ENCODE results near the gene PXT1. TPM values are rescaled to one million over a fixed set of nuclear protein-coding genes. Genes with fewer than 3 reads are reported as not detected.
"Not testable (repeated sequence)": the region's sequence is repeated elsewhere in the genome, so short reads cannot be mapped to it uniquely, and the experiment has no call there.

Gene PXT1
- total RNA-seq, 1 donor from 2014 or later: not detected

DNA sequence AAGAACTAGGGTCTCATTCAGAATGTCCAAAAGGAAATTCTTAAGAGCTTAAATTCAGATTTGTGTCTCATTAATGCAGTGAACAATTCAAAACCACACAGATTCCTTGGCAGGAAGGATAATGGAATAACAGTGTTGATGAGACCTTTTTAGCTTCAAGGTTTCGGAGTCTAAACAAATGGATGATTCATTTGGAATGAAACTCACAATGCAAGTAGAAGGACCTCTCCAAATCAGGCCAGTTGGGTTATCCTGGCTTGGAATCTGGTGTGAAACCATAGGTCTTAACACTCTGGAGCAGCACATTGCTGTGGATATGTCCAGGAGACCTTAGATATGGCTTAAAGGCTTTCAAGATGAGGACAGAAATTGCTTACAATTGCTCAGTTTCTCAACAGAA lies 45.0 kb upstream of the PXT1 start:
- no peaks in the 10 kb centered on the region for H3K27me3 ChIP-seq (ENCODE audit: low read depth)
- TF ChIP-seq, protein P1, sequence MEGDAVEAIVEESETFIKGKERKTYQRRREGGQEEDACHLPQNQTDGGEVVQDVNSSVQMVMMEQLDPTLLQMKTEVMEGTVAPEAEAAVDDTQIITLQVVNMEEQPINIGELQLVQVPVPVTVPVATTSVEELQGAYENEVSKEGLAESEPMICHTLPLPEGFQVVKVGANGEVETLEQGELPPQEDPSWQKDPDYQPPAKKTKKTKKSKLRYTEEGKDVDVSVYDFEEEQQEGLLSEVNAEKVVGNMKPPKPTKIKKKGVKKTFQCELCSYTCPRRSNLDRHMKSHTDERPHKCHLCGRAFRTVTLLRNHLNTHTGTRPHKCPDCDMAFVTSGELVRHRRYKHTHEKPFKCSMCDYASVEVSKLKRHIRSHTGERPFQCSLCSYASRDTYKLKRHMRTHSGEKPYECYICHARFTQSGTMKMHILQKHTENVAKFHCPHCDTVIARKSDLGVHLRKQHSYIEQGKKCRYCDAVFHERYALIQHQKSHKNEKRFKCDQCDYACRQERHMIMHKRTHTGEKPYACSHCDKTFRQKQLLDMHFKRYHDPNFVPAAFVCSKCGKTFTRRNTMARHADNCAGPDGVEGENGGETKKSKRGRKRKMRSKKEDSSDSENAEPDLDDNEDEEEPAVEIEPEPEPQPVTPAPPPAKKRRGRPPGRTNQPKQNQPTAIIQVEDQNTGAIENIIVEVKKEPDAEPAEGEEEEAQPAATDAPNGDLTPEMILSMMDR (IDR thresholded peaks at IDR 0.05; ENCODE audit: borderline replicate concordance): no peak
- peaks cover 22% of the 10 kb centered on the region for H3K4me1 ChIP-seq
- H3K36me3 ChIP-seq: peaks cover 53% of the 10 kb centered on the region
- DNase-seq: no peak
- intact Hi-C loops (cut with micrococcal nuclease): no loop called here
- no peak overlapping the region for H3K4me3 ChIP-seq
- peak overlapping the region; percentile 9 for H3K27ac ChIP-seq (replicated peaks)
- no peaks in the 10 kb centered on the region for H3K9me3 ChIP-seq (replicated peaks)

DNA sequence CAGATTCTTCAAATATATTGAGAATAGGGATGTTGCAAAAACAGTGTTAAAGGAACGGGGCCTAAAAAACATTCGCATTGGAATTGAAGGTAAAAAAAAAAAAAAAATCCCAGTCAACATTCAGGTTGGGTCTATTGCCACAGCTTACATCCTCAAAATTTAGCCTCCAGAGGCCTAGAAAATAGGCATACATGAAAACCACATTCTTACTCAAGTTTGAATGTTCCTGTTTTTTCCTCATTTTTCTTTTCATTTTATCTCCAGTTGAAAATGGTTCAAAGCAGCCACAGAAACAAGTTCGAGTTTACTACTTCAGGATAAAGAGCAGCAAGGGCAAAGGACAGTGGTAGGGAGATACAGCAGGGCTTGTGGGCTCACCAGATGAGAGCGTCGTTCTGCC lies 42.1 kb upstream of the PXT1 start:
- Histone ChIP-seq H3K36me3 (peaks cover 73% of the 10 kb centered on the region), H3K27ac (replicated peaks) (no peak overlapping the region), H3K4me1 (peaks cover 21% of the 10 kb centered on the region), H3K4me3 (no peak overlapping the region), H3K9me3 (replicated peaks) (no peaks in the 10 kb centered on the region), H3K27me3 (ENCODE audit: low read depth) (no peaks in the 10 kb centered on the region)
- intact Hi-C loops (cut with micrococcal nuclease): no loop called here
- TF ChIP-seq, protein P1 (IDR thresholded peaks at IDR 0.05; ENCODE audit: borderline replicate concordance): no peak
- no peak for DNase-seq

DNA sequence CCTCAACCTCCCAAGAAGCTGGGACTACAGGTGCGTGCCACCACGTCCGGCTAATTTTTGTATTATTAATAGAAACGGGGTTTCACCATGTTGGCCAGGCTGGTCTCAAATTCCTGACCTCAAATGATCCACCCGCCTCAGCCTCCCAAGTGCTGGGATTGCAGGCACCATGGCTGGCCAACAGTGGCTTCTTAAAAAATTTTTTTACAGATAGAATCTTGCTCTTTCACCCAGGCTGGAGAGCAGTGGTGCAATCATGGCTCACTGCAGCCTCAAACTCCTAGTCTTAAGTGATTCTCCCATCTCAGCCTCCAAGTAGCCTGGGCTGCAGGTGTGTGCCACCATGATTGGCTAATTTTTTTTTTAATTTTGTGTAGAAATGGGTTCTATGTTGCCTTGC lies 40.7 kb upstream of the PXT1 start:
- intact Hi-C loops (cut with micrococcal nuclease); H3K4me3 ChIP-seq; H3K4me1 ChIP-seq; H3K27ac ChIP-seq (replicated peaks); H3K9me3 ChIP-seq (replicated peaks); H3K27me3 ChIP-seq (ENCODE audit: low read depth); DNase-seq: not testable (repeated sequence)
- H3K36me3 ChIP-seq: peaks cover 83% of the 10 kb centered on the region

DNA sequence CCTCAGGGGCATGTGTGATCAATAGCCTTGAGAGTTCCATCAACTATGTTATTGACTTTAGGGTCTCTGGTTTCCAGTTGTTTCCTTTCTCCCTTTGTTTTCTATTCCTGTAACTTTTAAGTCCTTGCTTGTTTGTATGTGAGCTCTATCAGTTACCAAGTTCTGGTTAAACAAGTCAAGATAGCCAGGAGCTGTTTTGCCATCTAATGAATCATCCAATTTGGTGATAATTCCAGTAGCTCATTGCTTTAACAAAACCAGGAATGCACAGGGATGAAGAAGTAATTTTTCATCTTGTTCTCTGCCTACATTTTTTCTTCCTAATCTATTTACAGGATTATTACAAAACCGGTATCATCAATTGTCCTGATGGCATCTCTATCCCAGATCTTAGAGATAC lies 36.6 kb upstream of the PXT1 start:
- peaks cover 66% of the 10 kb centered on the region for H3K36me3 ChIP-seq
- no peak overlapping the region for H3K4me3 ChIP-seq
- intact Hi-C loops (cut with micrococcal nuclease): no loop called here
- no peaks in the 10 kb centered on the region for H3K9me3 ChIP-seq (replicated peaks)
- H3K27me3 ChIP-seq (ENCODE audit: low read depth): no peaks in the 10 kb centered on the region
- H3K27ac ChIP-seq (replicated peaks): no peak overlapping the region
- DNase-seq: no peak
- no peaks in the 10 kb centered on the region for H3K4me1 ChIP-seq
- TF ChIP-seq, protein P1 (IDR thresholded peaks at IDR 0.05; ENCODE audit: borderline replicate concordance): no peak

DNA sequence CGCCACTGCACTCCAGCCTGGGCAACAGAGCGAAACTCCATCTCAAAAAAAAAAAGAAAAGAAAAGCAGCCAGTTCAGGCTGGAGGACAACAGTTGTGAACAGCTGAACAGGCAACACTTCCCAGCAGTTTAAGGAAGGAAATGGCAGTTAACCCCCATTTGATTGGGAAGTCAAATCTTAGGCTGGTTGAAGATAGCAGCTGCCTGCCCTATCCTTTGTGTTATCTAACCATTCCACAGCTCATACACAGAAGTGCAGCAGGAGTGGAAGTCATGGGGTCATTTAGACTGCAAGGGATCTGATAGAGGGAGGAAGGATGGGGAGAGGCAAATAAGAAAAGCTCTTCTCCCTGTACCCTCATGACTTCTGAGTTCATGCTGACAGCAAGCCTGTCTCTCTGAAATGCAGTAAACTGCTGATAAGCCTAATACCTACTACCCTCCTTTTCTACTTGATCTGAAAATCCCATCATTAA lies 35.4 kb upstream of the PXT1 start:
- TF ChIP-seq, protein P1 (IDR thresholded peaks at IDR 0.05; ENCODE audit: borderline replicate concordance): no peak
- H3K27me3 ChIP-seq (ENCODE audit: low read depth): no peaks in the 10 kb centered on the region
- H3K27ac ChIP-seq (replicated peaks): no peak overlapping the region
- no peak for DNase-seq
- peaks cover 64% of the 10 kb centered on the region for H3K36me3 ChIP-seq
- no peaks in the 10 kb centered on the region for H3K9me3 ChIP-seq (replicated peaks)
- H3K4me1 ChIP-seq: no peaks in the 10 kb centered on the region
- H3K4me3 ChIP-seq: no peak overlapping the region
- intact Hi-C loops (cut with micrococcal nuclease): no loop called here

DNA sequence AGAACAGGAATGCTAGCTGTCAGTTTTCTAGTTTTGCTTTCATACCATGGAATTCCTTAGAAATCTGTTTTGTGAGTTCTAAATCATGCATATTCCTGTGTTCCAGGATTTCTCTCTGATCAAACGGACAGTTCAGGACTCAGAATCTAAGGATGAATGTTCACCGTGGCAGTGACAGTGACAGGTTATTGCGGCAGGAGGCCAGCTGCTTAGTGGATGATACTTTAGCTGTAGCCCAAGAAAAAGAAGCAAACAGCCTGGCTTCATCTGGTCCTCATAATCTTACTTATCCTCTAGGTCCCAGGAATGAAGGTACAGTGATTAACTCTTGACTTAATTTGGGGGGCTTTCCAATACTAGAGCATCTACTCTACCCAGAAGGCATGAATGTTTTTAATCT lies 27.3 kb upstream of the PXT1 start:
- no peaks in the 10 kb centered on the region for H3K9me3 ChIP-seq (replicated peaks)
- TF ChIP-seq, protein P1 (IDR thresholded peaks at IDR 0.05; ENCODE audit: borderline replicate concordance): no peak
- no peaks in the 10 kb centered on the region for H3K27me3 ChIP-seq (ENCODE audit: low read depth)
- peaks cover 42% of the 10 kb centered on the region for H3K36me3 ChIP-seq
- no peak overlapping the region for H3K27ac ChIP-seq (replicated peaks)
- intact Hi-C loops (cut with micrococcal nuclease): no loop called here
- H3K4me1 ChIP-seq: peaks cover 7% of the 10 kb centered on the region
- DNase-seq: no peak
- H3K4me3 ChIP-seq: no peak overlapping the region
